SK-N-MC (cell line): ENCODE data around the gene MPZL2.

Experiments used
- DNase-seq: peaks from one replicate; pipeline ENCODE4 v3.0.0-alpha.2; 2011; ENCODE audit warnings: low read depth, low spot score
- H3K27ac ChIP-seq: fragments of 200-600 bp; sonication (generic); 2 replicates; pipeline ENCODE4 v1.5.1; 2016; ENCODE audit warnings: mixed run types
- H3K36me3 ChIP-seq: fragments of 200-600 bp; sonication (generic); 2 replicates; pipeline ENCODE4 v1.6.1; 2017; ENCODE audit warnings: antibody characterized with exemption, low read length, mixed read lengths; ENCODE audit not compliant: insufficient read depth
- H3K4me3 ChIP-seq: fragments of 200-600 bp; sonication (generic); 2 replicates; pipeline ENCODE4 v1.5.1; 2016
- H3K9ac ChIP-seq: fragments of 200-600 bp; sonication (generic); 2 replicates; pipeline ENCODE4 v1.8.0; 2017; ENCODE audit warnings: mixed run types, mixed read lengths; ENCODE audit not compliant: insufficient read length
- H3K9me3 ChIP-seq: fragments of 200-600 bp; sonication (generic); 2 replicates; pipeline ENCODE4 v1.6.1; 2017; ENCODE audit warnings: low read depth, mild to moderate bottlenecking, antibody characterized with exemption, low read length, moderate library complexity, mixed read lengths
- EZH2 ChIP-seq: fragments of 200-600 bp; sonication (generic); IDR thresholded peaks from one replicate; pipeline ENCODE4 v1.6.1; 2017; ENCODE audit warnings: antibody characterized with exemption
- FOXP2 ChIP-seq: optimal IDR thresholded peaks from 2 replicates; pipeline ENCODE3; 2011; ENCODE audit warnings: mild to moderate bottlenecking, moderate library complexity; ENCODE audit not compliant: insufficient read depth; ENCODE audit errors: extremely low read length, control extremely low read depth
- POLR2AphosphoS5 ChIP-seq: IDR thresholded peaks from 2 replicates; pipeline ENCODE4 v1.6.1; 2012; ENCODE audit warnings: mild to moderate bottlenecking, low read depth, low read length, borderline replicate concordance

Gene MPZL2

DNA sequence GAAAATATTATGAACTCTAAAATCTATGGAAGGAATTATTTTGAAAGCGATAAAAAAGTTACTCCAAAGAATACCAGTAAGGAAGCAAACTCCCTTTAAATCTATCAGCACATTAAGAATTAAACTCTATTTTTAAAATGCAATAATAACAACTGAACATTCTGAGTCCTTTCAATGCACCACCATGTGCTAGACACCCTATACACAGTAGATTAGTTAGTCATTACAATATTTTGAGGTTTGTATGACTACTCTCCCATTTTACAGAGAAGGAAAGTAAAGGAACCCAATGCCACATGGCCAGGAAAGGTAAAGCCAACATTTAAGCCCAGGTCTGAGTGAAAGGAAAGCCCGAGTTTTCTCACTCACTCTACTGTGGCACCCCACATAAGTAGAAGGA lies 57.0 kb downstream of the MPZL2 start:
- TF ChIP-seq EZH2 (no peak), POLR2AphosphoS5 (no peak), FOXP2 (no peak)
- Histone ChIP-seq H3K4me3 (peak overlapping the region; percentile 54; the same call in 1 of the 2 replicates), H3K27ac (peak overlapping the region; percentile 69), H3K9ac (no peak overlapping the region), H3K36me3 (no peaks in the 10 kb centered on the region), H3K9me3 (no peaks in the 10 kb centered on the region)
- DNase-seq: no peak

DNA sequence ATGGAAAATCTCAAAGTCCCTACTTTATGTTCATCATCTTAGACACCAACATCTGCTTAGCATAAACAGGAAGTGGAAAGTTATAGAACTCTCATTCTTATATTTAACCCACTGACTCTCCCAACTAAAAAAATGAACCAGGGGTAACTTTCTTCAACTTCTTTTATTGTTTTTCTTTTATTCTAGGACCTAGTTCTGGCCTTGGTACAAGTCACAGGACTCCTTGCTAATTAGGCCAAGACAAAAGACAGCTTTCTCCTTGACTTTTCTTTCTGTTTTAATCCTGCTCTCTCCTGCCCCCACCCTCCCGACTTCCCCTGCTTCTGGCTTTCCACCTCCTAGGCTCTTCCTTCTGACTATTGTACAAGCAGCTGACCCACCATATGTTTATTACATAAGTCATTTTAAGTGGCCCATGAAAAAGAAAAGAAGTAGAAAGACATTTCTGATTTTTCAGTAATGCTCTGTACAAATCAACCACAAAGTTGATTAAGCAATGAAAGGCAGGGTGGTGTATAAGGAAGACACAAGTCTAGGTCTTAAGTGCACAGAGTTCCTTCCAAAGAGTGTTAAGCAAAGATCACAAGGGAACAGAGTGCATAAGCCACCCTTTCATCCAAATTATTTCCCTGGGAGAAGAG lies 57.6 kb downstream of the MPZL2 start:
- no peaks in the 10 kb centered on the region for H3K36me3 ChIP-seq
- H3K4me3 ChIP-seq: peak overlapping the region; percentile 54
- DNase-seq: no peak
- H3K27ac ChIP-seq: peak overlapping the region; percentile 69
- peak overlapping the region; percentile 52 for H3K9ac ChIP-seq
- H3K9me3 ChIP-seq: no peaks in the 10 kb centered on the region
- TF ChIP-seq POLR2AphosphoS5 (no peak), EZH2 (no peak), FOXP2 (no peak)

DNA sequence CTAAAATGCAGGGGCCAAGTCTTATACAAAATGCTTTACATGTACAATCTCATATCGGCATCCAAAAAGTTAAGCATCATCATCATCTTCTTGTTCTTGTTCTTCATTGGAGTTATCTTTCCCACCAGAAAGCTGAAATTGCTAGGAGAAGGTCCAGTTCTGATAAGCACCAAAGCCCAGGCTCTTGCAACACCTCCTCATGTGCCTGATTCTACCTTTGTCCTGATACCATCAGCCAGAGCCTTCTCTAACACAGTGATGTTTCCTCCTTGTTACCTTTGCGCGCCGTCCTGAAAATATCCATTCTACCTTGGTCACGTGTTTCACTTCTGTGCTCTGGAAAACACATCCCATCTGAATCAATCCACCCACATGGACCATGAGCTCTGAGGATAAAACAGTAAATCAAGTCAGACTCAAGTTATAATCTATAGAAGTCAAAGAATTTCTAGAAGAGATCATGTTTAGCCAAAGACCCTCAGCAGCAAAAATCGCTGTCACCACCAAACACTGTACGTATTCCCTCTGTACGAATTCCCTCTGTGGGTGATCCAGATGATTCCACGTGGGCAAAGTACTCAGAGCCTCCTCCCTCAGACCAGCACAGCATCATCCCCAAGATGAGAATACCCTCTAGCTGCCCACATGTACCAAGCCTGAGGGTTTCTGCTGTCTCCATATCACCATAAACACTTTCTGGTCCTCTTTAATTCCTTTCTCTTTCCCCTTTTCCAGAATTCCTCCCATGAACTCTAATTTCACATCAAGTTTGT lies 58.3 kb downstream of the MPZL2 start:
- TF ChIP-seq EZH2 (no peak), FOXP2 (no peak), POLR2AphosphoS5 (no peak)
- Histone ChIP-seq H3K4me3 (no peak overlapping the region), H3K9me3 (no peaks in the 10 kb centered on the region), H3K36me3 (no peaks in the 10 kb centered on the region), H3K27ac (0 out of 2 replicates have a peak overlapping the region, but pooled peaks have one; percentile 69), H3K9ac (no peak overlapping the region)
- DNase-seq: no peak
